Choroid plexus epithelial cell (primary cell): ENCODE measurements around the gene UTP3.
"Not testable (repeated sequence)": the region's sequence is repeated elsewhere in the genome, so short reads cannot be mapped to it uniquely, and the experiment has no call there.

ENCODE experiments used
- DNase-seq: peaks from one replicate; pipeline ENCODE4 v3.0.0-alpha.2; 2010; ENCODE audit warnings: low read depth
- H3K4me3 ChIP-seq: 2 replicates; pipeline ENCODE4 v1.5.1; 2011; ENCODE audit warnings: low read depth, mild to moderate bottlenecking, control low read depth, low read length, moderate library complexity
- CTCF ChIP-seq: conservative IDR thresholded peaks from 2 replicates; pipeline ENCODE4 v1.5.1; 2011; ENCODE audit warnings: low read depth, mild to moderate bottlenecking, control low read depth, inconsistent platforms, low read length, moderate library complexity

The UTP3 gene

GRCh38 chr4:70722199-70722791, 34.0 kb downstream of the UTP3 start:
- peak; percentile 82 for DNase-seq
- TF ChIP-seq CTCF: no peak
- peak overlapping the region; percentile 60 for H3K4me3 ChIP-seq

- H3K4me3 ChIP-seq: no peak overlapping the region
- no peak for TF ChIP-seq CTCF
- no peak for DNase-seq
These were observed 36.1 kb downstream of the UTP3 start for GRCh38 chr4:70724463-70724862.

- no peak for TF ChIP-seq CTCF
- no peak overlapping the region for H3K4me3 ChIP-seq
- DNase-seq: no peak
These were observed 37.3 kb downstream of the UTP3 start for GRCh38 chr4:70725633-70726032.

- H3K4me3 ChIP-seq, DNase-seq: not testable (repeated sequence)
These were observed 38.2 kb downstream of the UTP3 start for GRCh38 chr4:70726515-70726914.

GRCh38 chr4:70728091-70728490, 39.8 kb downstream of the UTP3 start:
- DNase-seq: no peak
- no peak for TF ChIP-seq CTCF
- H3K4me3 ChIP-seq: no peak overlapping the region

GRCh38 chr4:70732878-70733277, 44.5 kb downstream of the UTP3 start:
- H3K4me3 ChIP-seq, DNase-seq: not testable (repeated sequence)

GRCh38 chr4:70734168-70734954, 46.0 kb downstream of the UTP3 start:
- DNase-seq: peak; percentile 68
- TF ChIP-seq CTCF: no peak
- H3K4me3 ChIP-seq: peak overlapping the region; percentile 45

- no peak for TF ChIP-seq CTCF
- DNase-seq: no peak
- peak overlapping the region; percentile 45 for H3K4me3 ChIP-seq
These were observed 46.6 kb downstream of the UTP3 start for GRCh38 chr4:70734971-70735370.

- peak; percentile 82 for DNase-seq
- not testable (repeated sequence) for H3K4me3 ChIP-seq
These were observed 47.6 kb downstream of the UTP3 start for GRCh38 chr4:70735915-70736314.
